Stimulated activated CD4-positive, alpha-beta T cell treated with anti-CD3 and anti-CD28 coated beads, Interleukin-1b, Interleukin-23, amount 100 ng/mL, for 1 hour (primary cell): ENCODE measurements around the gene RCAN2.

ENCODE experiments used
- DNase-seq, 2 donors: peaks; one replicate each; pipeline ENCODE4 v3.0.0-alpha.2; 2020; ENCODE audit warnings: low read depth in 2 of 2

The RCAN2 gene

GRCh38 chr6:46291275-46291633 lies 200.0 kb downstream of the RCAN2 start:
- no peak for DNase-seq

GRCh38 chr6:46290421-46291274 lies 200.6 kb downstream of the RCAN2 start:
- DNase-seq = no peak

- DNase-seq = no peak
Measured at GRCh38 chr6:46289898-46290297, 201.4 kb downstream of the RCAN2 start.

GRCh38 chr6:46288835-46289234 lies 202.4 kb downstream of the RCAN2 start:
- no peak for DNase-seq

- DNase-seq = no peak
Measured at GRCh38 chr6:46287681-46288080, 203.6 kb downstream of the RCAN2 start.

GRCh38 chr6:46287043-46287442 lies 204.2 kb downstream of the RCAN2 start:
- no peak for DNase-seq

GRCh38 chr6:46284475-46284874 lies 206.8 kb downstream of the RCAN2 start:
- no peak for DNase-seq

GRCh38 chr6:46281110-46281509 lies 210.1 kb downstream of the RCAN2 start:
- DNase-seq = no peak

- no peak for DNase-seq
Measured at GRCh38 chr6:46279874-46280273, 211.4 kb downstream of the RCAN2 start.

GRCh38 chr6:46276576-46277142 lies 214.6 kb downstream of the RCAN2 start:
- DNase-seq = no peak

- no peak for DNase-seq
Measured at GRCh38 chr6:46274502-46274901, 216.7 kb downstream of the RCAN2 start.

- no peak for DNase-seq
Measured at GRCh38 chr6:46273911-46274310, 217.3 kb downstream of the RCAN2 start.

GRCh38 chr6:46271728-46272127 lies 219.5 kb downstream of the RCAN2 start:
- no peak for DNase-seq

- no peak for DNase-seq
Measured at GRCh38 chr6:46271107-46271506, 220.1 kb downstream of the RCAN2 start.

GRCh38 chr6:46270336-46270735 lies 220.9 kb downstream of the RCAN2 start:
- DNase-seq = no peak

GRCh38 chr6:46269447-46270229 lies 221.6 kb downstream of the RCAN2 start:
- DNase-seq = no peak

- DNase-seq = no peak
Measured at GRCh38 chr6:46267515-46267914, 223.7 kb downstream of the RCAN2 start.

GRCh38 chr6:46265373-46265772 lies 225.9 kb downstream of the RCAN2 start:
- DNase-seq = no peak

GRCh38 chr6:46263707-46264086 lies 227.6 kb downstream of the RCAN2 start:
- no peak for DNase-seq

- no peak for DNase-seq
Measured at GRCh38 chr6:46262928-46263706, 228.1 kb downstream of the RCAN2 start.

GRCh38 chr6:46258249-46258648 lies 233.0 kb downstream of the RCAN2 start:
- DNase-seq = no peak

- no peak for DNase-seq
Measured at GRCh38 chr6:46255528-46255927, 235.7 kb downstream of the RCAN2 start.
